ENCODE measurements around the gene DHX38. TPM values are rescaled to one million over a fixed set of nuclear protein-coding genes. Genes with fewer than 3 reads are reported as not detected.

The DHX38 gene
- total and polyA plus RNA-seq, 2 donors from 2014 or later, result 23.3 to 60.9 TPM

DNA sequence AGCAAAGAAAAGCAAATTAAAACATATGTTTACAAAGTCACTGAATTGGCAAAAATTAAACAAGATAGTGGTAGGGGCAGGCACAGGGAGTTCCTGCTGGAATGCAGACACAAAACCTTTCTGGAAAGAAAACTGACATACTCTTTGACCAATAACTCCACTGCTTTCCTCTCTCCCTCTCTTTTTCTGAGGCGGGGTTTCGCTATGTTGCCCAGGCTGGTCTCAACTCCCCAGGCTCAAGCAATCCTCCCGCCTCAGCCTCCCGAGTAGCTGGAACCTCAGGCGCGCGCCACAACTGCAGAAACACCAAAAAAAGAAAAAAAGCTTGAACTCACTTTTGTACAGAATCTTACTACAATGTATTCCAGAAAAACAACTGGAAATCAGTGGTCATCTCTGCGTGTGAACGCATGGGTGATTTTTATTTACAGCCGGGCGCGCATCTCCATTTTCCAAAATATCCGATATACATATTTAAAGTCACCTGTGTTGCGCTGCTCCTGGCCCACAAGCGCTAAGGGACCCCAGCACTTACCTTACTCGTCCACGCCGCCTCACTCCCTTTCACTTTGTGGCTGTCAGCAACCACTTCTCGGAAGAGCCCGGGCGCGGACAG is 707 bp upstream of the DHX38 start:
- TF ChIP-seq, protein P1, sequence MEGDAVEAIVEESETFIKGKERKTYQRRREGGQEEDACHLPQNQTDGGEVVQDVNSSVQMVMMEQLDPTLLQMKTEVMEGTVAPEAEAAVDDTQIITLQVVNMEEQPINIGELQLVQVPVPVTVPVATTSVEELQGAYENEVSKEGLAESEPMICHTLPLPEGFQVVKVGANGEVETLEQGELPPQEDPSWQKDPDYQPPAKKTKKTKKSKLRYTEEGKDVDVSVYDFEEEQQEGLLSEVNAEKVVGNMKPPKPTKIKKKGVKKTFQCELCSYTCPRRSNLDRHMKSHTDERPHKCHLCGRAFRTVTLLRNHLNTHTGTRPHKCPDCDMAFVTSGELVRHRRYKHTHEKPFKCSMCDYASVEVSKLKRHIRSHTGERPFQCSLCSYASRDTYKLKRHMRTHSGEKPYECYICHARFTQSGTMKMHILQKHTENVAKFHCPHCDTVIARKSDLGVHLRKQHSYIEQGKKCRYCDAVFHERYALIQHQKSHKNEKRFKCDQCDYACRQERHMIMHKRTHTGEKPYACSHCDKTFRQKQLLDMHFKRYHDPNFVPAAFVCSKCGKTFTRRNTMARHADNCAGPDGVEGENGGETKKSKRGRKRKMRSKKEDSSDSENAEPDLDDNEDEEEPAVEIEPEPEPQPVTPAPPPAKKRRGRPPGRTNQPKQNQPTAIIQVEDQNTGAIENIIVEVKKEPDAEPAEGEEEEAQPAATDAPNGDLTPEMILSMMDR (IDR thresholded peaks at IDR 0.05; ENCODE audit: borderline replicate concordance, extremely low read depth, insufficient read depth), result no peak
- FAIRE-seq (no peak), DNase-seq (peak in 4 of 5 donors; percentile 22 to 60 (median 48))
- Histone ChIP-seq H3K9ac (ENCODE audit: low read length in 3 of 3) (peak overlapping the region; percentile 53 to 87 (median 60)), H3K36me3 (ENCODE audit: control insufficient read depth in 2 of 3, insufficient read depth in 3 of 3, low read length in 3 of 3) (peaks cover 4 to 38% (median 22%) of the 10 kb centered on the region in 3 donors), H3K4me3 (ENCODE audit: low read length in 3 of 3) (peak overlapping the region; percentile 81 to 85 (median 85)), H3K4me1 (ENCODE audit: control insufficient read depth in 2 of 3, insufficient read depth in 2 of 3, low read depth in 1 of 3, low read length in 3 of 3) (peaks cover 2 to 20% (median 8%) of the 10 kb centered on the region in 3 donors), H3K27me3 (ENCODE audit: control insufficient read depth, insufficient read depth, low read length) (no peaks in the 10 kb centered on the region), H3K9me3 (ENCODE audit: control insufficient read depth in 2 of 3, insufficient read depth in 1 of 3, low read length in 3 of 3) (no peaks in the 10 kb centered on the region), H3K27ac (ENCODE audit: low read depth in 2 of 2, low read length in 2 of 2) (peak overlapping the region; percentile 79 to 86)
- intact Hi-C loops (cut with DNase I), result no loop called here

DNA sequence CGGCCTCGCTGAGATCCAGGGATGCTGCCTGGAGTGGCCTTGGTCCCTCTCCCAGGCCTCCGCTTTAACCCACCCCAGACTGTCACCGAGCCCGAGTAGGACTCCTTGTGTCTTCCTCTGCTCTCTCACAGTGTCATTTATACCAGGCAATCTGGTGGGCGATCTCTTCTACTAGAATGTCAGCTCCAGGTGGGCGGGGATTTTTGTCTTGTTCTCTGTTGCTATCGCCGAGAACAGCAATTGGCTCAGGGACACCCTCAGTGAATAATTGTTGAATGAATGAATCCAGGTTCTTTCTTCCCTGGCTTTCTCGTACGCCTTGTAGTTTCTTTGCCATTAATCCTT is 591 bp downstream of the DHX38 start:
- no peak for FAIRE-seq
- H3K4me3 ChIP-seq (ENCODE audit: low read length in 3 of 3), result peak overlapping the region; percentile 76 to 89 (median 85)
- DNase-seq, result no peak
- peaks cover 2 to 20% (median 8%) of the 10 kb centered on the region in 3 donors for H3K4me1 ChIP-seq (ENCODE audit: control insufficient read depth in 2 of 3, insufficient read depth in 2 of 3, low read depth in 1 of 3, low read length in 3 of 3)
- peak overlapping the region; percentile 64 to 95 (median 88) for H3K9ac ChIP-seq (ENCODE audit: low read length in 3 of 3)
- H3K27ac ChIP-seq (ENCODE audit: low read depth in 2 of 2, low read length in 2 of 2), result peak overlapping the region; percentile 57 to 81
- TF ChIP-seq, protein P1 (IDR thresholded peaks at IDR 0.05; ENCODE audit: borderline replicate concordance, extremely low read depth, insufficient read depth), result no peak
- peaks cover 4 to 35% (median 20%) of the 10 kb centered on the region in 3 donors for H3K36me3 ChIP-seq (ENCODE audit: control insufficient read depth in 2 of 3, insufficient read depth in 3 of 3, low read length in 3 of 3)
- H3K27me3 ChIP-seq (ENCODE audit: control insufficient read depth, insufficient read depth, low read length), result no peaks in the 10 kb centered on the region
- no peaks in the 10 kb centered on the region for H3K9me3 ChIP-seq (ENCODE audit: control insufficient read depth in 2 of 3, insufficient read depth in 1 of 3, low read length in 3 of 3)
- intact Hi-C loops (cut with DNase I), result no loop called here

DNA sequence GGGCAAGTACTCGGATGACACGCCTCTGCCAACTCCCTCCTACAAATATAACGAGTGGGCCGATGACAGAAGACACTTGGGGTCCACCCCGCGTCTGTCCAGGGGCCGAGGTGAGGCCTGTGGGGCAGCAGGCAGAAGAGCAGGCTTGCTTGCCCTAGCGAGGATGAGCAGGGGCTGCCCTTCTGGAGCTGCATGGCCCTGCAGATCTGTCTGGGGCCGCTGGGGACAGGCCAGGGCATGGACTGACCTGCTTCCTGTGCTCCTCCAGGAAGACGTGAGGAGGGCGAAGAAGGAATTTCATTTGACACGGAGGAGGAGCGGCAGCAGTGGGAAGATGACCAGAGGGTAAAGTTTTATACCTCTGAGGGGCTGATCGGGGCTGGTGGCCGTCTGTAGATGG is 5.3 kb downstream of the DHX38 start:
- TF ChIP-seq, protein P1 (IDR thresholded peaks at IDR 0.05; ENCODE audit: borderline replicate concordance, extremely low read depth, insufficient read depth), result no peak

More for the DNA sequence above, 5.3 kb downstream of the DHX38 start:
- H3K27ac ChIP-seq (ENCODE audit: low read depth in 2 of 2, low read length in 2 of 2), result no peak overlapping the region
- no peaks in the 10 kb centered on the region for H3K27me3 ChIP-seq (ENCODE audit: control insufficient read depth, insufficient read depth, low read length)
- H3K36me3 ChIP-seq (ENCODE audit: control insufficient read depth in 2 of 3, insufficient read depth in 3 of 3, low read length in 3 of 3), result peaks cover 27 to 73% (median 56%) of the 10 kb centered on the region in 3 donors
- intact Hi-C loops (cut with DNase I), result no loop called here
- H3K9me3 ChIP-seq (ENCODE audit: control insufficient read depth in 2 of 3, insufficient read depth in 1 of 3, low read length in 3 of 3), result no peaks in the 10 kb centered on the region
- peaks cover 2 to 13% (median 8%) of the 10 kb centered on the region in 3 donors for H3K4me1 ChIP-seq (ENCODE audit: control insufficient read depth in 2 of 3, insufficient read depth in 2 of 3, low read depth in 1 of 3, low read length in 3 of 3)
- no peak overlapping the region for H3K4me3 ChIP-seq (ENCODE audit: low read length in 3 of 3)
- FAIRE-seq, result no peak
- no peak for DNase-seq
- no peak overlapping the region for H3K9ac ChIP-seq (ENCODE audit: low read length in 3 of 3)

Measured in kidney (tissue), 14 donors.